SK-N-SH (cell line): ENCODE results near the gene ARV1. TPM values are rescaled to one million over a fixed set of nuclear protein-coding genes. Genes with fewer than 3 reads are reported as not detected.

Experiments used
- CTCF ChIA-PET: fragments of 300-600, 350-600 bp; formaldehyde crosslinking; extraction: SDS; loops from one replicate; lab custom pipeline; 2021; lab: Yijun Ruan, JAX
- POLR2A ChIA-PET: fragments of 350-600 bp; sonication (Branson Sonifier 250); formaldehyde crosslinking; extraction: SDS; loops from one replicate; lab custom pipeline; 2020; ENCODE audit warnings: antibody characterized with exemption, inconsistent platforms; lab: Yijun Ruan, JAX
- DNase-seq: peaks from one replicate; pipeline ENCODE4 v3.0.0; 2012
- H2AFZ ChIP-seq: fragments of 200-600 bp; sonication (generic); 2 replicates; pipeline ENCODE4 v1.8.1; 2016; ENCODE audit warnings: antibody characterized with exemption, mild to moderate bottlenecking, low read depth
- H3F3A ChIP-seq: fragments of 200-600 bp; sonication (generic); replicated peaks from 2 replicates; pipeline ENCODE3; 2016; ENCODE audit warnings: antibody characterized with exemption, mild to moderate bottlenecking; ENCODE audit not compliant: insufficient read depth
- H3K27ac ChIP-seq, 2 experiments: fragments of 200-500 bp in 1 of 2; fragments of 200-600 bp in 1 of 2; sonication (Bioruptor generic) in 1 of 2; sonication (generic), shearing (Covaris generic) in 1 of 2; 2 replicates each; pipeline versions ENCODE4 v1.5.1 to v1.6.1; 2014 to 2016; ENCODE audit warnings: low read depth in 2 of 2, inconsistent platforms in 1 of 2, low read length in 1 of 2, mild to moderate bottlenecking in 1 of 2, mixed read lengths in 1 of 2
- H3K27me3 ChIP-seq: fragments of 200-600 bp; sonication (generic), shearing (Covaris generic); 2 replicates; pipeline ENCODE4 v1.6.1; 2016; ENCODE audit warnings: mixed run types; ENCODE audit not compliant: insufficient read depth
- H3K36me3 ChIP-seq, 2 experiments: fragments of 200-500 bp in 1 of 2; fragments of 200-600 bp in 1 of 2; sonication (Bioruptor generic) in 1 of 2; sonication (generic) in 1 of 2; replicated peaks in 1 of 2; 2 replicates each; pipeline versions ENCODE3 to v1.5.1; 2014 to 2016; ENCODE audit warnings: low read length in 1 of 2, mild to moderate bottlenecking in 1 of 2; ENCODE audit not compliant: insufficient read depth in 2 of 2, control insufficient read depth in 1 of 2
- H3K4me1 ChIP-seq, 2 experiments: fragments of 200-500 bp in 1 of 2; fragments of 200-600 bp in 1 of 2; sonication (Bioruptor generic) in 1 of 2; sonication (generic), shearing (Covaris generic) in 1 of 2; 2 replicates each; pipeline versions ENCODE4 v1.5.1 to v1.6.1; 2014 to 2016; ENCODE audit warnings: low read depth in 1 of 2, low read length in 1 of 2, mixed run types in 1 of 2; ENCODE audit not compliant: insufficient read depth in 2 of 2, control insufficient read depth in 1 of 2
- H3K4me2 ChIP-seq: fragments of 200-600 bp; sonication (generic), shearing (Covaris generic); 2 replicates; pipeline ENCODE4 v1.6.1; 2017; ENCODE audit warnings: mixed run types
- H3K4me3 ChIP-seq, 2 experiments: fragments of 200-500 bp in 1 of 2; fragments of 200-600 bp in 1 of 2; sonication (Bioruptor generic) in 1 of 2; sonication (generic), shearing (Covaris generic) in 1 of 2; 2 replicates each; pipeline versions ENCODE4 v1.5.1 to v1.8.1; 2014 to 2016; ENCODE audit warnings: low read depth in 2 of 2, inconsistent platforms in 1 of 2, low read length in 1 of 2, mild to moderate bottlenecking in 1 of 2, mixed read lengths in 1 of 2, moderate library complexity in 1 of 2
- H3K79me2 ChIP-seq: fragments of 200-600 bp; sonication (generic); 2 replicates; pipeline ENCODE4 v1.8.1; 2017; ENCODE audit warnings: mild to moderate bottlenecking; ENCODE audit not compliant: insufficient read depth
- H3K9ac ChIP-seq: fragments of 200-600 bp; sonication (generic); 2 replicates; pipeline ENCODE4 v1.6.1; 2017; ENCODE audit warnings: mixed run types
- H3K9me2 ChIP-seq: fragments of 200-600 bp; sonication (generic); 2 replicates; pipeline ENCODE4 v1.6.1; 2017; ENCODE audit warnings: mixed run types
- H3K9me3 ChIP-seq: fragments of 200-600 bp; sonication (generic); 2 replicates; pipeline ENCODE4 v1.6.1; 2017; ENCODE audit warnings: mixed run types, mild to moderate bottlenecking, moderate library complexity
- H4K20me1 ChIP-seq: fragments of 200-600 bp; sonication (generic); 2 replicates; pipeline ENCODE4 v1.6.1; 2017; ENCODE audit warnings: mild to moderate bottlenecking, mixed run types; ENCODE audit not compliant: insufficient read depth
- FOXM1 ChIP-seq: IDR thresholded peaks from 2 replicates; pipeline ENCODE4 v1.4.0; 2012; ENCODE audit warnings: low read depth, mild to moderate bottlenecking
- RAD21 ChIP-seq: IDR thresholded peaks from 2 replicates; pipeline ENCODE4 v1.6.1; 2012; ENCODE audit warnings: mild to moderate bottlenecking, low read length
- TAF1 ChIP-seq: IDR thresholded peaks from 2 replicates; pipeline ENCODE4 v1.6.1; 2012; ENCODE audit warnings: low read depth, mild to moderate bottlenecking, low read length, moderate library complexity, borderline replicate concordance
- TCF12 ChIP-seq: IDR thresholded peaks from 2 replicates; pipeline ENCODE4 v1.4.0; 2012
- whole genome bisulfite sequencing: methylation state at CpG from one replicate; pipeline ENCODE4 v1.1.6; 2017; ENCODE audit warnings: low lambda C conversion rate; 5-methylcytosine and 5-hydroxymethylcytosine counted together
- polyA plus RNA-seq, 3 experiments: library from polyadenylated mRNA; depleted of rRNA; stranded (reverse); fragments of >200 nt; gene quantifications; 2 replicates each; pipeline ENCODE4 v1.2.3, GENCODE V29; 2012
- TF ChIP-seq, protein P1 (sequence below): IDR thresholded peaks from 2 replicates; pipeline ENCODE4; 2012
- TF ChIP-seq, protein P2 (sequence below): IDR thresholded peaks from 2 replicates; pipeline ENCODE4 v1.4.0; 2012; ENCODE audit warnings: low read depth, borderline replicate concordance
- TF ChIP-seq, protein P3 (sequence below): IDR thresholded peaks from 2 replicates; pipeline ENCODE4 v1.6.1; 2012; ENCODE audit warnings: mild to moderate bottlenecking, low read depth, low read length, moderate library complexity
- TF ChIP-seq, protein P4 (sequence below): IDR thresholded peaks from 2 replicates; pipeline ENCODE4 v1.4.0; 2012; ENCODE audit warnings: low read depth
- TF ChIP-seq, protein P5 (sequence below): fragments of 150-350 bp; IDR thresholded peaks from 2 replicates; pipeline ENCODE4 v1.6.1; 2016; ENCODE audit warnings: mild to moderate bottlenecking, low read depth, low read length

The ARV1 gene
- polyA plus RNA-seq, 1 of the 3 experiments (the other 2 are of a cell fraction), result 26.7 TPM

DNA sequence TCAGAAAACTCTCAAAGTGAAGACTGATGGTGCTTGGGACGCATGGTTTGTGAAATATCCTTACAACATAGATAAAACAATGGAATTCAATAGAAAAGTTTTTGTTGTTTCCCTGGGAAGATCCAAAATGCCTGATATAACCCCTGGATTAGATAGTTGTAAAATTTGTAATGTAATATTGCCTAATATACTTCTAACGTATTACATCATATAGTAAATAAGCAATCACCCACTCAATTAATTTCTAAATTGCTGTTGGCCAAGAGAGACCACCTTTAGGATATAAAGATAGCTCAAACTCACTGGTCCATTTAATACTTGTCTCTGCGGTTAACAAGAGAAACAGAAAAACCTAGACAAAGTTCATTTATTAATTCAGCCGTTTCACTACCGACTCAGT is 42.4 kb upstream of the ARV1 start:
- Histone ChIP-seq H3K27me3 (no peaks in the 10 kb centered on the region), H3K4me1 (no peaks in the 10 kb centered on the region), H3K4me3 (no peak overlapping the region), H3F3A (no peaks in the 10 kb centered on the region), H3K9me2 (no peaks in the 10 kb centered on the region; the same call in 1 of the 2 replicates), H3K27ac (no peak overlapping the region), H2AFZ (no peak overlapping the region), H4K20me1 (no peaks in the 10 kb centered on the region), H3K79me2 (no peaks in the 10 kb centered on the region)
- DNase-seq, result no peak
- POLR2A ChIA-PET, result no interaction called here
- CTCF ChIA-PET, result interaction anchor here (1.1 kb wide), 1 partner anchor 31 kb away, joined by 3 read pairs; no protein-coding TSS in a partner anchor
- TF ChIP-seq FOXM1 (no peak), RAD21 (no peak), TAF1 (no peak), TCF12 (no peak)
- TF ChIP-seq, protein P1, sequence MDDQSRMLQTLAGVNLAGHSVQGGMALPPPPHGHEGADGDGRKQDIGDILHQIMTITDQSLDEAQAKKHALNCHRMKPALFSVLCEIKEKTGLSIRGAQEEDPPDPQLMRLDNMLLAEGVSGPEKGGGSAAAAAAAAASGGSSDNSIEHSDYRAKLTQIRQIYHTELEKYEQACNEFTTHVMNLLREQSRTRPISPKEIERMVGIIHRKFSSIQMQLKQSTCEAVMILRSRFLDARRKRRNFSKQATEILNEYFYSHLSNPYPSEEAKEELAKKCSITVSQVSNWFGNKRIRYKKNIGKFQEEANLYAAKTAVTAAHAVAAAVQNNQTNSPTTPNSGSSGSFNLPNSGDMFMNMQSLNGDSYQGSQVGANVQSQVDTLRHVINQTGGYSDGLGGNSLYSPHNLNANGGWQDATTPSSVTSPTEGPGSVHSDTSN, result no peak
- TF ChIP-seq, protein P2, sequence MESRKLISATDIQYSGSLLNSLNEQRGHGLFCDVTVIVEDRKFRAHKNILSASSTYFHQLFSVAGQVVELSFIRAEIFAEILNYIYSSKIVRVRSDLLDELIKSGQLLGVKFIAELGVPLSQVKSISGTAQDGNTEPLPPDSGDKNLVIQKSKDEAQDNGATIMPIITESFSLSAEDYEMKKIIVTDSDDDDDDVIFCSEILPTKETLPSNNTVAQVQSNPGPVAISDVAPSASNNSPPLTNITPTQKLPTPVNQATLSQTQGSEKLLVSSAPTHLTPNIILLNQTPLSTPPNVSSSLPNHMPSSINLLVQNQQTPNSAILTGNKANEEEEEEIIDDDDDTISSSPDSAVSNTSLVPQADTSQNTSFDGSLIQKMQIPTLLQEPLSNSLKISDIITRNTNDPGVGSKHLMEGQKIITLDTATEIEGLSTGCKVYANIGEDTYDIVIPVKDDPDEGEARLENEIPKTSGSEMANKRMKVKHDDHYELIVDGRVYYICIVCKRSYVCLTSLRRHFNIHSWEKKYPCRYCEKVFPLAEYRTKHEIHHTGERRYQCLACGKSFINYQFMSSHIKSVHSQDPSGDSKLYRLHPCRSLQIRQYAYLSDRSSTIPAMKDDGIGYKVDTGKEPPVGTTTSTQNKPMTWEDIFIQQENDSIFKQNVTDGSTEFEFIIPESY, result no peak
- TF ChIP-seq, protein P3, sequence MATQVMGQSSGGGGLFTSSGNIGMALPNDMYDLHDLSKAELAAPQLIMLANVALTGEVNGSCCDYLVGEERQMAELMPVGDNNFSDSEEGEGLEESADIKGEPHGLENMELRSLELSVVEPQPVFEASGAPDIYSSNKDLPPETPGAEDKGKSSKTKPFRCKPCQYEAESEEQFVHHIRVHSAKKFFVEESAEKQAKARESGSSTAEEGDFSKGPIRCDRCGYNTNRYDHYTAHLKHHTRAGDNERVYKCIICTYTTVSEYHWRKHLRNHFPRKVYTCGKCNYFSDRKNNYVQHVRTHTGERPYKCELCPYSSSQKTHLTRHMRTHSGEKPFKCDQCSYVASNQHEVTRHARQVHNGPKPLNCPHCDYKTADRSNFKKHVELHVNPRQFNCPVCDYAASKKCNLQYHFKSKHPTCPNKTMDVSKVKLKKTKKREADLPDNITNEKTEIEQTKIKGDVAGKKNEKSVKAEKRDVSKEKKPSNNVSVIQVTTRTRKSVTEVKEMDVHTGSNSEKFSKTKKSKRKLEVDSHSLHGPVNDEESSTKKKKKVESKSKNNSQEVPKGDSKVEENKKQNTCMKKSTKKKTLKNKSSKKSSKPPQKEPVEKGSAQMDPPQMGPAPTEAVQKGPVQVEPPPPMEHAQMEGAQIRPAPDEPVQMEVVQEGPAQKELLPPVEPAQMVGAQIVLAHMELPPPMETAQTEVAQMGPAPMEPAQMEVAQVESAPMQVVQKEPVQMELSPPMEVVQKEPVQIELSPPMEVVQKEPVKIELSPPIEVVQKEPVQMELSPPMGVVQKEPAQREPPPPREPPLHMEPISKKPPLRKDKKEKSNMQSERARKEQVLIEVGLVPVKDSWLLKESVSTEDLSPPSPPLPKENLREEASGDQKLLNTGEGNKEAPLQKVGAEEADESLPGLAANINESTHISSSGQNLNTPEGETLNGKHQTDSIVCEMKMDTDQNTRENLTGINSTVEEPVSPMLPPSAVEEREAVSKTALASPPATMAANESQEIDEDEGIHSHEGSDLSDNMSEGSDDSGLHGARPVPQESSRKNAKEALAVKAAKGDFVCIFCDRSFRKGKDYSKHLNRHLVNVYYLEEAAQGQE, result no peak
- TF ChIP-seq, protein P4, sequence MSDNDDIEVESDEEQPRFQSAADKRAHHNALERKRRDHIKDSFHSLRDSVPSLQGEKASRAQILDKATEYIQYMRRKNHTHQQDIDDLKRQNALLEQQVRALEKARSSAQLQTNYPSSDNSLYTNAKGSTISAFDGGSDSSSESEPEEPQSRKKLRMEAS, result no peak
- TF ChIP-seq, protein P5, sequence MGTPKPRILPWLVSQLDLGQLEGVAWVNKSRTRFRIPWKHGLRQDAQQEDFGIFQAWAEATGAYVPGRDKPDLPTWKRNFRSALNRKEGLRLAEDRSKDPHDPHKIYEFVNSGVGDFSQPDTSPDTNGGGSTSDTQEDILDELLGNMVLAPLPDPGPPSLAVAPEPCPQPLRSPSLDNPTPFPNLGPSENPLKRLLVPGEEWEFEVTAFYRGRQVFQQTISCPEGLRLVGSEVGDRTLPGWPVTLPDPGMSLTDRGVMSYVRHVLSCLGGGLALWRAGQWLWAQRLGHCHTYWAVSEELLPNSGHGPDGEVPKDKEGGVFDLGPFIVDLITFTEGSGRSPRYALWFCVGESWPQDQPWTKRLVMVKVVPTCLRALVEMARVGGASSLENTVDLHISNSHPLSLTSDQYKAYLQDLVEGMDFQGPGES, result no peak
- TF ChIP-seq, all 33 proteins: peak for 0
- Histone ChIP-seq H3K36me3 (peaks cover 0 to 23% of the 10 kb centered on the region in 2 experiments), H3K9ac (no peak overlapping the region), H3K9me3 (no peaks in the 10 kb centered on the region), H3K4me2 (no peak overlapping the region)
- 87% methylated on average over 5 of the region's 5 CpGs for WGBS
